H4 (cell line): ENCODE results near the gene RARG. TPM values are rescaled to one million over a fixed set of nuclear protein-coding genes. Genes with fewer than 3 reads are reported as not detected.
"Not testable (repeated sequence)": the region's sequence is repeated elsewhere in the genome, so short reads cannot be mapped to it uniquely, and the experiment has no call there.

Experiments used
- DNase-seq: peaks from one replicate; pipeline ENCODE4 v3.0.0-alpha.2; 2015; ENCODE audit warnings: low spot score
- total RNA-seq: library from RNA; depleted of rRNA; stranded (reverse); fragments of >200 nt; shearing (Covaris generic); gene quantifications from 2 replicates; pipeline ENCODE4 v1.2.3, GENCODE V29; 2014

RARG gene
- total RNA-seq, 1 experiment from 2014 or later = 20.0 TPM

GRCh38 chr12:53210843-53211242, 21.2 kb downstream of the RARG start:
- no peak for DNase-seq

GRCh38 chr12:53208877-53209463, 23.0 kb downstream of the RARG start:
- DNase-seq = no peak

GRCh38 chr12:53208435-53208834, 23.6 kb downstream of the RARG start:
- DNase-seq = no peak

- DNase-seq = no peak
Observed at GRCh38 chr12:53207042-53207441, 25.0 kb downstream of the RARG start, which contains the start of gene ITGB7. TSS of gene ITGB7 (minus strand) at chr12:53207251. CDS start at chr12:53200443, 6,808 bp downstream.

GRCh38 chr12:53205747-53206419, 26.1 kb downstream of the RARG start:
- peak; percentile 74 for DNase-seq

- no peak for DNase-seq
Observed at GRCh38 chr12:53204351-53204750, 27.7 kb downstream of the RARG start.

GRCh38 chr12:53202316-53202715, 29.7 kb downstream of the RARG start:
- not testable (repeated sequence) for DNase-seq

GRCh38 chr12:53201639-53202038, 30.4 kb downstream of the RARG start:
- no peak for DNase-seq

GRCh38 chr12:53201177-53201541, 30.9 kb downstream of the RARG start:
- no peak for DNase-seq

GRCh38 chr12:53200458-53201176, 31.4 kb downstream of the RARG start:
- DNase-seq = no peak

GRCh38 chr12:53200107-53200457, 31.9 kb downstream of the RARG start:
- no peak for DNase-seq

- DNase-seq = no peak
Observed at GRCh38 chr12:53199700-53200099, 32.3 kb downstream of the RARG start.

GRCh38 chr12:53198486-53199110, 33.4 kb downstream of the RARG start:
- no peak for DNase-seq

- DNase-seq = no peak
Observed at GRCh38 chr12:53197011-53197640, 34.9 kb downstream of the RARG start.

- no peak for DNase-seq
Observed at GRCh38 chr12:53196486-53196885, 35.5 kb downstream of the RARG start.

GRCh38 chr12:53195516-53196420, 36.2 kb downstream of the RARG start:
- DNase-seq = no peak

- no peak for DNase-seq
Observed at GRCh38 chr12:53194973-53195372, 37.0 kb downstream of the RARG start.

GRCh38 chr12:53193985-53194716, 37.9 kb downstream of the RARG start:
- DNase-seq = no peak

GRCh38 chr12:53193040-53193439, 39.0 kb downstream of the RARG start:
- DNase-seq = no peak

- DNase-seq = no peak
Observed at GRCh38 chr12:53192531-53193021, 39.4 kb downstream of the RARG start.
